SK-N-MC (cell line): Measurements from ENCODE around the gene MOV10.

Experiments used
- DNase-seq: peaks from one replicate; pipeline ENCODE4 v3.0.0-alpha.2; 2011; ENCODE audit warnings: low read depth, low spot score
- H3K27ac ChIP-seq: fragments of 200-600 bp; sonication (generic); 2 replicates; pipeline ENCODE4 v1.5.1; 2016; ENCODE audit warnings: mixed run types
- H3K36me3 ChIP-seq: fragments of 200-600 bp; sonication (generic); 2 replicates; pipeline ENCODE4 v1.6.1; 2017; ENCODE audit warnings: antibody characterized with exemption, low read length, mixed read lengths; ENCODE audit not compliant: insufficient read depth
- H3K4me3 ChIP-seq: fragments of 200-600 bp; sonication (generic); 2 replicates; pipeline ENCODE4 v1.5.1; 2016
- H3K9ac ChIP-seq: fragments of 200-600 bp; sonication (generic); 2 replicates; pipeline ENCODE4 v1.8.0; 2017; ENCODE audit warnings: mixed run types, mixed read lengths; ENCODE audit not compliant: insufficient read length
- H3K9me3 ChIP-seq: fragments of 200-600 bp; sonication (generic); 2 replicates; pipeline ENCODE4 v1.6.1; 2017; ENCODE audit warnings: low read depth, mild to moderate bottlenecking, antibody characterized with exemption, low read length, moderate library complexity, mixed read lengths
- EZH2 ChIP-seq: fragments of 200-600 bp; sonication (generic); IDR thresholded peaks from one replicate; pipeline ENCODE4 v1.6.1; 2017; ENCODE audit warnings: antibody characterized with exemption
- FOXP2 ChIP-seq: optimal IDR thresholded peaks from 2 replicates; pipeline ENCODE3; 2011; ENCODE audit warnings: mild to moderate bottlenecking, moderate library complexity; ENCODE audit not compliant: insufficient read depth; ENCODE audit errors: extremely low read length, control extremely low read depth
- POLR2AphosphoS5 ChIP-seq: IDR thresholded peaks from 2 replicates; pipeline ENCODE4 v1.6.1; 2012; ENCODE audit warnings: mild to moderate bottlenecking, low read depth, low read length, borderline replicate concordance

Gene MOV10

DNA sequence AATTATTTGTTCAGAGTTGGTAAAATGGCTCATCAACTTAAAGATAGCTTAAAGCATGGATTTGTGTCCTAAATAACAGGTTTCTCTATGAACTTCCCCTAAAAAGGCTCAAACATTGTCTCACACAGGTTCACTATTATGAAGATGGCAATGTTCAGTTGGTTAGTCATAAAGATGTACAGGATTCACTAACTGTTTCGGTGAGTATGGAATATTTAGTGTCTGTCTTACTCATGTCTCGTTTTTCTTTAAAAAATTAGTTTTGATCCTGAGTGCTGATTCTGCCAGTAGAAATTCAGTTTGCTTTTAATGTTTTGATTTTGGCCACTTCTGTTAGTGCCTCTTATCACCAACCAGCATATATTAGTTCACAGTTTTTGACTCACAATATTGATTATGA lies 7.5 kb upstream of the MOV10 start:
- no peaks in the 10 kb centered on the region for H3K9me3 ChIP-seq
- no peak overlapping the region for H3K27ac ChIP-seq
- TF ChIP-seq POLR2AphosphoS5 (no peak), EZH2 (no peak), FOXP2 (no peak)
- no peak overlapping the region for H3K4me3 ChIP-seq
- H3K36me3 ChIP-seq: peaks cover 89% of the 10 kb centered on the region
- no peak for DNase-seq
- no peak overlapping the region for H3K9ac ChIP-seq

DNA sequence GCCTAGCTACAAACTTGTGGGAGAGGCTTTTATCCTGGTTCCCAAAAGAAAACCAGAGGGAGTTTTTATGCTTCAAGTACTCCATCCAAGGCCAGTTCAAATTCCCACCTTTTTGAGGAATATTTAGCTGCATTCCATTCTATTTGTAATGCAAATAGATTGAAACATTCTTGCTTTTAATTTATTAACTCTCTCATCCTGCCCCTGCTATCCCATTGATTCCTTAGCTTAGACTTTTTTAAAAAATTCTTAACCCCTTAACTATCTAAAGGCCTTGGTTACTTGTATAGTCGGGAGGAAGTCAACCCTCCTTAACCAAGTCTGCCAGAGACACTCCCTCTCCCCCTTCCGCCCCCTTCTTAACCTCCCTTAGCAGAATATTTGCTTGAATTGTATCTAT lies 2.5 kb upstream of the MOV10 start:
- no peak for TF ChIP-seq EZH2
- TF ChIP-seq FOXP2: no peak
- TF ChIP-seq POLR2AphosphoS5: no peak
- Histone ChIP-seq H3K9me3 (no peaks in the 10 kb centered on the region), H3K27ac (peak overlapping the region; percentile 63), H3K4me3 (no peak overlapping the region), H3K36me3 (peaks cover 62% of the 10 kb centered on the region), H3K9ac (no peak overlapping the region)
- DNase-seq: no peak

GRCh38 chr1:112672842-112673241 lies 1.6 kb upstream of the MOV10 start:
- no peak for TF ChIP-seq POLR2AphosphoS5
- TF ChIP-seq FOXP2: no peak
- no peak for TF ChIP-seq EZH2
- no peaks in the 10 kb centered on the region for H3K9me3 ChIP-seq
- no peak for DNase-seq
- H3K36me3 ChIP-seq: peaks cover 53% of the 10 kb centered on the region
- no peak overlapping the region for H3K4me3 ChIP-seq
- H3K9ac ChIP-seq: no peak overlapping the region
- 0 out of 2 replicates have a peak overlapping the region, but pooled peaks have one; percentile 63 for H3K27ac ChIP-seq

GRCh38 chr1:112673592-112674439 lies 643 bp upstream of the MOV10 start:
- Histone ChIP-seq H3K36me3 (peaks cover 43% of the 10 kb centered on the region), H3K4me3 (peak overlapping the region; percentile 93), H3K27ac (peak overlapping the region; percentile 79), H3K9ac (peak overlapping the region; percentile 93), H3K9me3 (no peaks in the 10 kb centered on the region)
- TF ChIP-seq EZH2 (no peak), POLR2AphosphoS5 (no peak; the same call in 1 of the 2 replicates), FOXP2 (no peak)
- DNase-seq: no peak

DNA sequence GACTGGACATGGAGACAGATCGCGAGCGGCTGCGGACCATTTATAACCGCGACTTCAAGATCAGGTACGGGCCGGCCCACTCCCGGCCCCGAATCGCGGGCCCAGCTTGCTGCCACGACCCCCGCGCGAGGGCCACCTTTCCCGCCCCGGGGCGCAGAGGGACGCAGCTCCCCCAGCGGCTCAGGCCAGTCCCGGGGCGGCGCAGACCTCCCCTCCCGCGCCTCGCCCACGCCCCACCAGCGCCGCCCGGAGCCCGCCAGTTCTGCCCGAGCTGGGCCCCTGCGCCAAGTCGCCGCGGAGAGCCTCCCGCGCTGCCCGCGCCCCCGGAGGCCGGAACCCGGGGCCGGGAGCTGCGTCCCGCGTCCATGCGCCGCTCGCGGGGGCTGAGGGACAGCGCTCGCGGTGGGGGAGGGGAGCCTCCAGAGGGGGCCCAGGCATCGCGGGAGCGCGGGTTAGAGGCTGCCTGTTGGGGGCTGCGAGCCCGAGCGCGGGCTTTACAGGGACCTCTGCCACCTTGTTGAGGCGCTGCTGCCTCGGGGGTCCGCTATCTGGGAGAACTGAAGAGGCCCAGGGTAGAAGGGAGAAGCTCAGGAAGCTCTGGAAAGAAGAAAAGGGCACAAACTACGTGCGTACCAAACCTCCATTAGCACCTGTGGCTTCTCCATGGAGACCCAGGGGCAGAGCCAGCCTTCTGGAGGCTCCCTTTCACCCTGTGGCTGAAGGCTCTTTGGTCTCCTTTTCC lies 698 bp downstream of the MOV10 start:
- Histone ChIP-seq H3K36me3 (peaks cover 35% of the 10 kb centered on the region), H3K4me3 (peak overlapping the region; percentile 93), H3K9me3 (no peaks in the 10 kb centered on the region), H3K27ac (peak overlapping the region; percentile 79; the same call in 1 of the 2 replicates), H3K9ac (peak overlapping the region; percentile 93)
- no peak for DNase-seq
- TF ChIP-seq POLR2AphosphoS5 (no peak), FOXP2 (no peak), EZH2 (no peak)

DNA sequence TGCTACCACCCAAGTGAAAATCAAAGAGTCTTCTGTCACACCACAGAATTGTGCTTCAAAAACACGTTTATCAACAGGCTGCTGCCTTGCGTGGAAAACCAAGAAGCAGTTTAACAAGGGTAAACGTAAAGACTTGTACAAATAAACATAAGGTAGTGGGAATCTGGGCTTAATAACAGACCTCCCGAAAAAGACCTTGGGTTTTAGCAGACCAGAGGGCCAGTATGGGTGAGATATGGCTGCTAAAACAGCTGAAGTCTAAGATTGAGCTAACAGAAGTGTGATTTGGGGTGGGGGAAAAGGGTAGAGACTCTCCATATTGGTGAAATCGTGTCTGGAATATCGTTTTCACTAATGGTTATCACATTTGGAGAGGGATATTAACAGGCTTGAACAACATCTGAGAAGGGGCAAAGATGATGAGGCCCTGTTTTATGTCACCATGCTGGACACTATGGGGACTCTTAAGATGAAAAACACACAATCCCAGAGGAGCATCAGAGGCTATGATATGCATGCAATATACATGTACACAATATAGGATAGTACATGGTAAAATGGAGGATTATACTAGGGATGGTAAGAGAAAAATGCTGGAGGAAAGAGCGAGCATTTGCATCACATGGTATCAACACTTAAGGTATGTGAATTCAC lies 1.4 kb downstream of the MOV10 start:
- Histone ChIP-seq H3K4me3 (peak overlapping the region; percentile 93), H3K9ac (peak overlapping the region; percentile 93), H3K36me3 (peaks cover 31% of the 10 kb centered on the region), H3K27ac (peak overlapping the region; percentile 79; the same call in 1 of the 2 replicates), H3K9me3 (no peaks in the 10 kb centered on the region)
- TF ChIP-seq EZH2: no peak
- no peak for TF ChIP-seq FOXP2
- no peak for TF ChIP-seq POLR2AphosphoS5
- no peak for DNase-seq

GRCh38 chr1:112676543-112676942 lies 2.1 kb downstream of the MOV10 start:
- Histone ChIP-seq H3K27ac (no peak overlapping the region), H3K36me3 (peaks cover 25% of the 10 kb centered on the region), H3K4me3 (peak overlapping the region; percentile 93; the same call in 1 of the 2 replicates), H3K9ac (no peak overlapping the region), H3K9me3 (no peaks in the 10 kb centered on the region)
- TF ChIP-seq POLR2AphosphoS5: no peak
- no peak for TF ChIP-seq FOXP2
- no peak for TF ChIP-seq EZH2
- no peak for DNase-seq

DNA sequence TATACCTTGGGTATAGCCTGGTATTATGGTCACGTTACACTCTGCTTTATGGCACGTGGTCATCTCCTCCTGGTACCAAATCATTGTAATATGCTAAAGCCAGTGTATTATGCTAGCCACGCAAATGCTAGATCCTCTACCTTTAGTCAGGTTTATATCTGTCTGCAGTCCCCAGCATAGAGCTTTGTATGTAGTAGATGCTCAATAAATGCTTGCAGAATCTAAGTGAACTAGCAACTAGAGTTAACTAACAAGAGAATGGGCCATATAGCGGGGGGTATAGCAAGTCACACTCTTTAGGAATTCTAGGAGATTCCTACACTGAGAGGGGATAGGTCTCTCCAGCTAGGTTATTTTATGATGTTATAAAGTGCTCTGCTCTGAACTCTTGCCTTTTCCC lies 3.0 kb downstream of the MOV10 start:
- no peak for DNase-seq
- H3K9me3 ChIP-seq: no peaks in the 10 kb centered on the region
- no peak overlapping the region for H3K27ac ChIP-seq
- peaks cover 19% of the 10 kb centered on the region for H3K36me3 ChIP-seq
- H3K4me3 ChIP-seq: no peak overlapping the region
- TF ChIP-seq FOXP2 (no peak), POLR2AphosphoS5 (no peak), EZH2 (no peak)
- H3K9ac ChIP-seq: no peak overlapping the region
